GM13976 (cell line): Measurements from ENCODE around the gene KCNT2.

Experiments
- DNase-seq: peaks from one replicate; pipeline ENCODE4 v3.0.0; 2012; ENCODE audit warnings: low spot score
- CTCF ChIP-seq: IDR thresholded peaks from 2 replicates; pipeline ENCODE4 v1.5.1; 2012; ENCODE audit warnings: borderline replicate concordance, mild to moderate bottlenecking; ENCODE audit not compliant: insufficient read depth; ENCODE audit errors: extremely low read depth, missing control alignments, control extremely low read depth
- in situ Hi-C: fragments of 300-500 bp; cut with MboI; formaldehyde crosslinking; loops from one replicate; pipeline ENCODE4 v1.12.0; 2022; ENCODE audit warnings: low sequenced_read_pairs, mixed read lengths, inconsistent platforms; ENCODE audit not compliant: unreplicated experiment

KCNT2 gene

GRCh38 chr1:196355206-196355786, 252.9 kb downstream of the KCNT2 start:
- in situ Hi-C loops = no loop called here
- no peak for DNase-seq
- TF ChIP-seq CTCF = no peak

GRCh38 chr1:196344453-196344852, 263.8 kb downstream of the KCNT2 start:
- in situ Hi-C loops = no loop called here
- DNase-seq = no peak

GRCh38 chr1:196324345-196324744, 283.9 kb downstream of the KCNT2 start:
- no peak for TF ChIP-seq CTCF
- in situ Hi-C loops = no loop called here
- DNase-seq = no peak

More at GRCh38 chr1:196344453-196344852, 263.8 kb downstream of the KCNT2 start:
- no peak for TF ChIP-seq CTCF

- TF ChIP-seq CTCF = no peak
- in situ Hi-C loops = no loop called here
- DNase-seq = no peak
These were observed 284.4 kb downstream of the KCNT2 start for GRCh38 chr1:196323869-196324268.

GRCh38 chr1:196319301-196319700, 288.9 kb downstream of the KCNT2 start:
- no peak for DNase-seq
- TF ChIP-seq CTCF = no peak
- in situ Hi-C loops = no loop called here

- peak; percentile 4 for TF ChIP-seq CTCF
- DNase-seq = no peak
- in situ Hi-C loops = no loop called here
These were observed 290.4 kb downstream of the KCNT2 start for GRCh38 chr1:196317535-196318522.
